Epithelial cell of proximal tubule (primary cell): ENCODE measurements around the gene HINT2. TPM values are rescaled to one million over a fixed set of nuclear protein-coding genes. Genes with fewer than 3 reads are reported as not detected.

Experiments used
- DNase-seq: peaks from one replicate; pipeline ENCODE4 v3.0.0-alpha.2; 2011; ENCODE audit warnings: low read depth
- H3K4me3 ChIP-seq: 2 replicates; pipeline ENCODE4 v1.5.1; 2011; ENCODE audit warnings: low read depth, mild to moderate bottlenecking, low read length
- CTCF ChIP-seq: conservative IDR thresholded peaks from 2 replicates; pipeline ENCODE4 v1.5.1; 2012; ENCODE audit warnings: low read depth, mild to moderate bottlenecking, low read length
- total RNA-seq: library from RNA; depleted of rRNA; stranded (reverse); fragments of >200 nt; gene quantifications from 2 replicates; pipeline ENCODE4 v1.2.3, GENCODE V29; 2015

HINT2 gene
- total RNA-seq, 1 donor from 2014 or later, result 25.9 TPM

- no peak for DNase-seq
- H3K4me3 ChIP-seq, result no peak overlapping the region
- TF ChIP-seq CTCF, result no peak
These were observed 14.3 kb downstream of the HINT2 start for GRCh38 chr9:35800530-35800929.

GRCh38 chr9:35798658-35799374, 16.0 kb downstream of the HINT2 start:
- no peak for TF ChIP-seq CTCF
- no peak overlapping the region for H3K4me3 ChIP-seq
- peak; percentile 63 for DNase-seq

- no peak overlapping the region for H3K4me3 ChIP-seq
- no peak for TF ChIP-seq CTCF
- DNase-seq, result no peak
These were observed 17.3 kb downstream of the HINT2 start for GRCh38 chr9:35797311-35798109.

- no peak for TF ChIP-seq CTCF
- no peak for DNase-seq
- H3K4me3 ChIP-seq, result no peak overlapping the region
These were observed 19.1 kb downstream of the HINT2 start for GRCh38 chr9:35795695-35796094.

GRCh38 chr9:35793461-35793860, 21.4 kb downstream of the HINT2 start:
- no peak for DNase-seq
- H3K4me3 ChIP-seq, result no peak overlapping the region
- TF ChIP-seq CTCF, result no peak

GRCh38 chr9:35792826-35793225, 22.0 kb downstream of the HINT2 start:
- no peak for DNase-seq
- no peak overlapping the region for H3K4me3 ChIP-seq
- TF ChIP-seq CTCF, result no peak
